ENCODE data around the gene TOR3A.
"Not testable (repeated sequence)": the region's sequence is repeated elsewhere in the genome, so short reads cannot be mapped to it uniquely, and the experiment has no call there.

Gene TOR3A

GRCh38 chr1:179081687-179082332 is at the start of gene TOR3A:
Gene TOR3A (plus strand): TSS chr1:179082070. CDS start chr1:179082129, 59 bp downstream.
- DNase-seq (ENCODE audit: low read depth in 2 of 2) = peak; percentile 83 to 92
- peak within 1 kb of the TSS; percentile 87 to 91 for H3K4me3 ChIP-seq (replicated peaks in 1 of 2; ENCODE audit: low read depth in 2 of 2, low read length in 2 of 2)

GRCh38 chr1:179034720-179035119 is 47.1 kb upstream of the TOR3A start:
- no peak overlapping the region for H3K4me3 ChIP-seq (replicated peaks in 1 of 2; ENCODE audit: low read depth in 2 of 2, low read length in 2 of 2)
- TF ChIP-seq CTCF (IDR thresholded peaks at IDR 0.05; ENCODE audit: low read depth, low read length) = no peak
- peak; percentile 51 to 61 for DNase-seq (ENCODE audit: low read depth in 2 of 2)

More at GRCh38 chr1:179081687-179082332, at the start of gene TOR3A:
- TF ChIP-seq CTCF (IDR thresholded peaks at IDR 0.05; ENCODE audit: low read depth, low read length) = no peak

GRCh38 chr1:179036844-179037465 is 44.9 kb upstream of the TOR3A start:
- peak in 1 of 2 donors; percentile 61 for DNase-seq (ENCODE audit: low read depth in 2 of 2)
- H3K4me3 ChIP-seq (replicated peaks in 1 of 2; ENCODE audit: low read depth in 2 of 2, low read length in 2 of 2) = no peak overlapping the region
- TF ChIP-seq CTCF (IDR thresholded peaks at IDR 0.05; ENCODE audit: low read depth, low read length) = no peak

- no peak overlapping the region for H3K4me3 ChIP-seq (replicated peaks in 1 of 2; ENCODE audit: low read depth in 2 of 2, low read length in 2 of 2)
- TF ChIP-seq CTCF (IDR thresholded peaks at IDR 0.05; ENCODE audit: low read depth, low read length) = no peak
- DNase-seq (ENCODE audit: low read depth in 2 of 2) = no peak
Observed at GRCh38 chr1:179038528-179039281, 43.2 kb upstream of the TOR3A start.

- not testable (repeated sequence) for H3K4me3 ChIP-seq (replicated peaks in 1 of 2; ENCODE audit: low read depth in 2 of 2, low read length in 2 of 2); DNase-seq (ENCODE audit: low read depth in 2 of 2)
Observed at GRCh38 chr1:179039502-179040174, 42.2 kb upstream of the TOR3A start.

GRCh38 chr1:179040175-179040551 is 41.7 kb upstream of the TOR3A start:
- H3K4me3 ChIP-seq (replicated peaks in 1 of 2; ENCODE audit: low read depth in 2 of 2, low read length in 2 of 2); DNase-seq (ENCODE audit: low read depth in 2 of 2): not testable (repeated sequence)

GRCh38 chr1:179042087-179042486 is 39.8 kb upstream of the TOR3A start:
- no peak for TF ChIP-seq CTCF (IDR thresholded peaks at IDR 0.05; ENCODE audit: low read depth, low read length)
- DNase-seq (ENCODE audit: low read depth in 2 of 2) = no peak
- H3K4me3 ChIP-seq (replicated peaks in 1 of 2; ENCODE audit: low read depth in 2 of 2, low read length in 2 of 2) = no peak overlapping the region
